Activated CD8-positive, alpha-beta T cell treated with anti-CD3 and anti-CD28 coated beads for 36 hours (primary cell): ENCODE results near the gene SUCLG2. TPM values are rescaled to one million over a fixed set of nuclear protein-coding genes. Genes with fewer than 3 reads are reported as not detected.

Source experiments
- ATAC-seq: fragments of 200-7000 bp; cut with Tn5 transposase; one replicate; pipeline ENCODE4 v1.10.0; 2021; ENCODE audit warnings: mild to moderate bottlenecking, moderate library complexity
- CTCF ChIA-PET: fragments of 350-600 bp; sonication (Branson Sonifier 250); formaldehyde crosslinking; loops from one replicate; lab custom pipeline; 2021; ENCODE audit warnings: antibody characterized with exemption; lab: Charles Lee
- POLR2A ChIA-PET: fragments of 350-600 bp; sonication (Branson Sonifier 250); formaldehyde crosslinking; loops from one replicate; lab custom pipeline; 2021; ENCODE audit warnings: antibody characterized with exemption; lab: Charles Lee
- DNase-seq: peaks from one replicate; pipeline ENCODE4 v3.0.0-alpha.2; 2020
- H3K27ac Mint-ChIP-seq: one replicate; pipeline ENCODE4 v1.8.0; 2021; ENCODE audit warnings: mild to moderate bottlenecking, mixed read lengths
- H3K27me3 Mint-ChIP-seq: one replicate; pipeline ENCODE4 v1.8.0; 2021; ENCODE audit warnings: mixed read lengths
- H3K36me3 Mint-ChIP-seq: one replicate; pipeline ENCODE4 v1.8.0; 2021; ENCODE audit warnings: low read depth, mixed read lengths
- H3K4me1 Mint-ChIP-seq: one replicate; pipeline ENCODE4 v1.8.0; 2021; ENCODE audit warnings: low read depth, mixed read lengths
- H3K4me3 Mint-ChIP-seq: one replicate; pipeline ENCODE4 v1.8.0; 2021; ENCODE audit warnings: mild to moderate bottlenecking, moderate library complexity, mixed read lengths
- H3K9me3 Mint-ChIP-seq: one replicate; pipeline ENCODE4 v1.8.0; 2021; ENCODE audit warnings: mixed read lengths
- CTCF ChIP-seq: fragments of 200-600 bp; IDR thresholded peaks from one replicate; pipeline ENCODE4 v1.8.0; 2022; ENCODE audit warnings: antibody characterized with exemption, mild to moderate bottlenecking
- intact Hi-C: fragments of 100-400 bp; cut with micrococcal nuclease; formaldehyde crosslinking; loops from one replicate; pipeline ENCODE4 v1.10.0; 2022
- total RNA-seq, 2 experiments: library from RNA; stranded (reverse); gene quantifications; one replicate each; pipeline ENCODE4 v1.2.3, GENCODE V29; 2021

The SUCLG2 gene
- total RNA-seq, 2 experiments from 2014 or later, result 61.3 to 65.5 TPM

- no peak for TF ChIP-seq CTCF
- Mint-ChIP-seq H3K27me3 (no peaks in the 10 kb centered on the region), H3K4me1 (peaks cover 2% of the 10 kb centered on the region), H3K27ac (no peak overlapping the region), H3K4me3 (no peak overlapping the region), H3K36me3 (peaks cover 42% of the 10 kb centered on the region), H3K9me3 (no peaks in the 10 kb centered on the region)
- DNase-seq (no peak), ATAC-seq (no peak)
- intact Hi-C loops, result no loop called here
- ChIA-PET CTCF (no interaction called here), POLR2A (no interaction called here)
Measured at GRCh38 chr3:67478423-67478822, 176.0 kb downstream of the SUCLG2 start.

- Mint-ChIP-seq H3K36me3 (peaks cover 35% of the 10 kb centered on the region), H3K4me3 (no peak overlapping the region), H3K9me3 (no peaks in the 10 kb centered on the region), H3K4me1 (peaks cover 2% of the 10 kb centered on the region), H3K27me3 (no peaks in the 10 kb centered on the region), H3K27ac (no peak overlapping the region)
- no peak for TF ChIP-seq CTCF
- ATAC-seq (no peak), DNase-seq (no peak)
- intact Hi-C loops, result no loop called here
- ChIA-PET CTCF (no interaction called here), POLR2A (no interaction called here)
Measured at GRCh38 chr3:67474311-67474710, 180.1 kb downstream of the SUCLG2 start.

GRCh38 chr3:67472674-67473201 lies 181.7 kb downstream of the SUCLG2 start:
- POLR2A ChIA-PET, result no interaction called here

GRCh38 chr3:67470207-67470606 lies 184.2 kb downstream of the SUCLG2 start:
- no peak overlapping the region for H3K27ac Mint-ChIP-seq
- ATAC-seq (no peak), DNase-seq (no peak)
- intact Hi-C loops, result no loop called here
- no peak for TF ChIP-seq CTCF
- ChIA-PET POLR2A (no interaction called here), CTCF (no interaction called here)
- H3K36me3 Mint-ChIP-seq, result peaks cover 31% of the 10 kb centered on the region
- no peak overlapping the region for H3K4me3 Mint-ChIP-seq
- no peaks in the 10 kb centered on the region for H3K4me1 Mint-ChIP-seq
- H3K27me3 Mint-ChIP-seq, result no peaks in the 10 kb centered on the region
- H3K9me3 Mint-ChIP-seq, result no peaks in the 10 kb centered on the region

More at GRCh38 chr3:67472674-67473201, 181.7 kb downstream of the SUCLG2 start:
- TF ChIP-seq CTCF, result no peak
- ATAC-seq (no peak), DNase-seq (no peak)
- peaks cover 2% of the 10 kb centered on the region for H3K4me1 Mint-ChIP-seq
- H3K27me3 Mint-ChIP-seq, result no peaks in the 10 kb centered on the region
- CTCF ChIA-PET, result no interaction called here
- no peak overlapping the region for H3K27ac Mint-ChIP-seq
- H3K9me3 Mint-ChIP-seq, result no peaks in the 10 kb centered on the region
- H3K4me3 Mint-ChIP-seq, result no peak overlapping the region
- peaks cover 37% of the 10 kb centered on the region for H3K36me3 Mint-ChIP-seq
- intact Hi-C loops, result no loop called here

- ChIA-PET POLR2A (no interaction called here), CTCF (no interaction called here)
- no peak for ATAC-seq
Measured at GRCh38 chr3:67468511-67468910, 185.9 kb downstream of the SUCLG2 start.

More at GRCh38 chr3:67468511-67468910, 185.9 kb downstream of the SUCLG2 start:
- intact Hi-C loops, result no loop called here
- no peak for DNase-seq
- Mint-ChIP-seq H3K27me3 (no peaks in the 10 kb centered on the region), H3K27ac (peak overlapping the region; percentile 13), H3K9me3 (no peaks in the 10 kb centered on the region), H3K4me3 (no peak overlapping the region), H3K36me3 (peaks cover 24% of the 10 kb centered on the region), H3K4me1 (peaks cover 5% of the 10 kb centered on the region)
- TF ChIP-seq CTCF, result no peak
